NCI-H1694 (cell line): ENCODE results near the gene RNU7-1.

Source experiments
- DNase-seq: peaks from one replicate; lab custom pipeline; 2025; lab: John Stamatoyannopoulos, UW

RNU7-1 gene

GRCh38 chr12:6953442-6954315 is 10.1 kb downstream of the RNU7-1 start:
- no peak for DNase-seq

GRCh38 chr12:6954316-6955107 is 10.9 kb downstream of the RNU7-1 start:
- no peak for DNase-seq

GRCh38 chr12:6955108-6956020 is 11.7 kb downstream of the RNU7-1 start:
- DNase-seq: no peak

- no peak for DNase-seq
Measured at GRCh38 chr12:6956021-6956727, 12.6 kb downstream of the RNU7-1 start.

GRCh38 chr12:6957151-6957701 is 13.6 kb downstream of the RNU7-1 start:
- no peak for DNase-seq

GRCh38 chr12:6957741-6958608 is 14.4 kb downstream of the RNU7-1 start:
- no peak for DNase-seq

- no peak for DNase-seq
Measured at GRCh38 chr12:6958609-6959057, 15.0 kb downstream of the RNU7-1 start.

GRCh38 chr12:6959058-6959804 is 15.6 kb downstream of the RNU7-1 start:
- no peak for DNase-seq

GRCh38 chr12:6959805-6960592 is 16.4 kb downstream of the RNU7-1 start:
- no peak for DNase-seq

GRCh38 chr12:6960593-6961277 is 17.1 kb downstream of the RNU7-1 start:
- DNase-seq: no peak

GRCh38 chr12:6961278-6961694 is 17.7 kb downstream of the RNU7-1 start:
- no peak for DNase-seq

GRCh38 chr12:6961695-6962284 is 18.2 kb downstream of the RNU7-1 start:
- peak; percentile 87 for DNase-seq

- DNase-seq: no peak
Measured at GRCh38 chr12:6962285-6963015, 18.8 kb downstream of the RNU7-1 start.

- DNase-seq: no peak
Measured at GRCh38 chr12:6963016-6963731, 19.6 kb downstream of the RNU7-1 start.

GRCh38 chr12:6963791-6964413 is 20.3 kb downstream of the RNU7-1 start:
- no peak for DNase-seq

- DNase-seq: no peak
Measured at GRCh38 chr12:6964605-6965025, 21.0 kb downstream of the RNU7-1 start.
